ENCODE data around the gene KLK4.

KLK4 gene

DNA sequence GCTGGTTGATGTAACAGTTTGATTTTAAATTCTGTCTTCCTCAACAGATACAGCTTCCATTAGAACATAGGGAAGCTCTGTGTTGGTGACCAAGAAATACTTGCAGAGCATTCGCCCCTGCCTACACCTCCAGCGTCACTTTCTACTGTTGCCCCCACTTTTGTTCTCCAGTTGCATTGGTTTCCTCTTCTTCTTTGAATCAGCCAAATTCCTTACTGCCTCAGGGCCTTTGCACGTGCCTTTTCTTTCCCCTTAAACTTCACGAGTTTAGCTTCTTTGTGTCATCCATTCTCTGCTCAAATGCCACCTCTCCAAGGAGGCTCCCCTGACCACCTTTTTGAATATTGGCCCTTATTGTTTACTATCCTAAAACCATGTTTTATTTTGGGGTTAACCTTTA is 35.9 kb upstream of the KLK4 start:
- Histone ChIP-seq H3K27me3 (replicated peaks; ENCODE audit: control insufficient read depth, insufficient read depth, low read length) (no peaks in the 10 kb centered on the region), H3K36me3 (ENCODE audit: control insufficient read depth, insufficient read depth, low read length) (no peaks in the 10 kb centered on the region), H3K4me3 (replicated peaks; ENCODE audit: low read depth, low read length) (no peak overlapping the region)
- no peak for DNase-seq (ENCODE audit: extremely low read depth, insufficient read length)
- TF ChIP-seq, protein P1, sequence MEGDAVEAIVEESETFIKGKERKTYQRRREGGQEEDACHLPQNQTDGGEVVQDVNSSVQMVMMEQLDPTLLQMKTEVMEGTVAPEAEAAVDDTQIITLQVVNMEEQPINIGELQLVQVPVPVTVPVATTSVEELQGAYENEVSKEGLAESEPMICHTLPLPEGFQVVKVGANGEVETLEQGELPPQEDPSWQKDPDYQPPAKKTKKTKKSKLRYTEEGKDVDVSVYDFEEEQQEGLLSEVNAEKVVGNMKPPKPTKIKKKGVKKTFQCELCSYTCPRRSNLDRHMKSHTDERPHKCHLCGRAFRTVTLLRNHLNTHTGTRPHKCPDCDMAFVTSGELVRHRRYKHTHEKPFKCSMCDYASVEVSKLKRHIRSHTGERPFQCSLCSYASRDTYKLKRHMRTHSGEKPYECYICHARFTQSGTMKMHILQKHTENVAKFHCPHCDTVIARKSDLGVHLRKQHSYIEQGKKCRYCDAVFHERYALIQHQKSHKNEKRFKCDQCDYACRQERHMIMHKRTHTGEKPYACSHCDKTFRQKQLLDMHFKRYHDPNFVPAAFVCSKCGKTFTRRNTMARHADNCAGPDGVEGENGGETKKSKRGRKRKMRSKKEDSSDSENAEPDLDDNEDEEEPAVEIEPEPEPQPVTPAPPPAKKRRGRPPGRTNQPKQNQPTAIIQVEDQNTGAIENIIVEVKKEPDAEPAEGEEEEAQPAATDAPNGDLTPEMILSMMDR (IDR thresholded peaks at IDR 0.05; ENCODE audit: insufficient read depth, low read length, poor library complexity, severe bottlenecking) = no peak

DNA sequence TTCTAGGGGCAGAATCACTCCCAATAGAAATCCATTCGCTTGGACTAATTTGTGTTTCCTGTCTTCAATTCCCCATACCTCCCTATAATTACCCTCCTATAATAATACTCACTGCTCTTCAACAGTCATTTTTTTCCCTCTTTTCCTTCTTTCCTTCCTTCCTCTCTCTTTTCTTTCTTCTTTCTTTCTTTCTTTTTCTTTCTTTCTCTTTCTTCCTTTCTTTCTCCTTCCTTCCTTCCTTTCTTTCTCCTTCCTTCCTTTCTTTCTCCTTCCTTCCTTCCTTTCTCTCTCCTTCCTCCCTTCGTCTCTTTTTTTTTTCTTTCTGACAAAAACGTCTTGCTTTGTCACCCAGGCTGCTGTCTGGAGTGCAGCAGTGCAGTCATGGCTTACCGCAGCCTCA is 33.6 kb upstream of the KLK4 start:
- DNase-seq (ENCODE audit: extremely low read depth, insufficient read length) = no peak
- TF ChIP-seq, protein P1 (IDR thresholded peaks at IDR 0.05; ENCODE audit: insufficient read depth, low read length, poor library complexity, severe bottlenecking) = no peak
- Histone ChIP-seq H3K36me3 (ENCODE audit: control insufficient read depth, insufficient read depth, low read length) (no peaks in the 10 kb centered on the region), H3K27me3 (replicated peaks; ENCODE audit: control insufficient read depth, insufficient read depth, low read length) (no peaks in the 10 kb centered on the region), H3K4me3 (replicated peaks; ENCODE audit: low read depth, low read length) (no peak overlapping the region)

DNA sequence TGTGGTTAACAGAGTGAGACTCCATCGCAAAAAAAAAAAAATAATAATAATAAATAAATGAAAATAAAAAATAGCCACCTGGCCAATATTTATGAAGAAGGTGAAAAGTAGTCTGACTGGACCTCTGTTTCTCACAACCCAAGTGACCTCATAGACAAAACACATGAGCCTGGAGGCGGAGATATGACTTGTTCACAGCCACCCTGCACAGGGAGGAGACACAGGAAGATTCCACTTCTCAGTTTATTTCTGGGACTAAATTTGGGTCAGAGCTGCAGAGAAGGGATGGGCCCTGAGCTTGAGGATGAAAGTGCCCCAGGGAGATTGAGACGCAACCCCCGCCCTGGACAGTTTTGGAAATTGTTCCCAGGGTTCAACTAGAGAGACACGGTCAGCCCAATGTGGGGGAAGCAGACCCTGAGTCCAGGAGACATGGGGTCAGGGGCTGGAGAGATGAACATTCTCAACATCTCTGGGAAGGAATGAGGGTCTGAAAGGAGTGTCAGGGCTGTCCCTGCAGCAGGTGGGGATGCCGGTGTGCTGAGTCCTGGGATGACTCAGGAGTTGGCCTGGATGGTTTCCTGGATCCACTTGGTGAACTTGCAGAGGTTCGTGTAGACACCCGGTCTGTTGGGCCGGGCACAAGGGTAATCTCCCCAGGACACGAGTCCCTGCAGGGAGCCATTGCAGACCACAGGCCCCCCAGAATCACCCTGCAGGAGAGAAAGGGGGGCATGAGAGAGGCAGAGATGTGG is 32.1 kb upstream of the KLK4 start:
- TF ChIP-seq, protein P1 (IDR thresholded peaks at IDR 0.05; ENCODE audit: insufficient read depth, low read length, poor library complexity, severe bottlenecking) = no peak
- Histone ChIP-seq H3K27me3 (replicated peaks; ENCODE audit: control insufficient read depth, insufficient read depth, low read length) (no peaks in the 10 kb centered on the region), H3K36me3 (ENCODE audit: control insufficient read depth, insufficient read depth, low read length) (no peaks in the 10 kb centered on the region), H3K4me3 (replicated peaks; ENCODE audit: low read depth, low read length) (no peak overlapping the region)
- DNase-seq (ENCODE audit: extremely low read depth, insufficient read length) = no peak

DNA sequence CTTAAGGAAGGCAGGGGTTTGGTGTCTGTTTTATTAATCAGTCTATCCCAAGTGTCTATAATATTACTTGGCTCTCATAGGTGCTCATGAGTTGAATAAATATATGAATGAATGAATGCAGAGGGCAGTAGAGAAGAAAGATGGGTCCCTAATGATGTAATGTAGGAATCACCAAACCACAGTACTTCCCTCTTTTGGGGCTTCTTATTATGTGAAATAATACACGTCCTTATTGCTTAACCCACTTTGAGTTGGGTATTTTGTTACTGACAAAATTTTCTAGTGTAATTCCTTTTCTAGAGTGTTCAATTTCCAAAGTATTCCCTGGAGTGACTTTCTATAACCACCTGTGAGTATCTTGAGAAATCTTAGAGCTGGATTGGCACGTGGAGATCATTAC is 28.4 kb upstream of the KLK4 start:
- no peak for DNase-seq (ENCODE audit: extremely low read depth, insufficient read length)
- H3K4me3 ChIP-seq (replicated peaks; ENCODE audit: low read depth, low read length) = no peak overlapping the region
- H3K36me3 ChIP-seq (ENCODE audit: control insufficient read depth, insufficient read depth, low read length) = no peaks in the 10 kb centered on the region
- H3K27me3 ChIP-seq (replicated peaks; ENCODE audit: control insufficient read depth, insufficient read depth, low read length) = no peaks in the 10 kb centered on the region
- TF ChIP-seq, protein P1 (IDR thresholded peaks at IDR 0.05; ENCODE audit: insufficient read depth, low read length, poor library complexity, severe bottlenecking) = no peak

DNA sequence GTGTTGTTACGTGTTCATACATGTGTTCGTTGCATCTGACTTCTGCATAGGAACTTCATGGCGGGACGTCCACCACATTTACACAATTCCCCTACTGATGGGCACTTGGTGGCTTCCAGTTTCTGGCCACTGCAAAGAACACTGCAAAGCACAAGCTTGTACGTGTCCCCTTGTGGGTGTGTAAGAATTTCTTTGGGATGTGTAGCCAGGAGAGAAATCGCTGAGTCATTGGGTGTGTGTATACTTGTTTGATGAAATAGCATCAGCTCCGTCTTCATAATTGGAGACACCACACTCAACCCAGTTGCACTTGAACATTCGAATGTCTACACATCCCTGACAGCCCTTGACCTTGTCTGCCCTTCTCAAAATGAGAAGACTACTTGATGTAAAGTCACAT is 22.4 kb upstream of the KLK4 start:
- no peak overlapping the region for H3K4me3 ChIP-seq (replicated peaks; ENCODE audit: low read depth, low read length)
- TF ChIP-seq, protein P1 (IDR thresholded peaks at IDR 0.05; ENCODE audit: insufficient read depth, low read length, poor library complexity, severe bottlenecking) = no peak
- no peaks in the 10 kb centered on the region for H3K27me3 ChIP-seq (replicated peaks; ENCODE audit: control insufficient read depth, insufficient read depth, low read length)
- DNase-seq (ENCODE audit: extremely low read depth, insufficient read length) = no peak
- H3K36me3 ChIP-seq (ENCODE audit: control insufficient read depth, insufficient read depth, low read length) = no peaks in the 10 kb centered on the region

DNA sequence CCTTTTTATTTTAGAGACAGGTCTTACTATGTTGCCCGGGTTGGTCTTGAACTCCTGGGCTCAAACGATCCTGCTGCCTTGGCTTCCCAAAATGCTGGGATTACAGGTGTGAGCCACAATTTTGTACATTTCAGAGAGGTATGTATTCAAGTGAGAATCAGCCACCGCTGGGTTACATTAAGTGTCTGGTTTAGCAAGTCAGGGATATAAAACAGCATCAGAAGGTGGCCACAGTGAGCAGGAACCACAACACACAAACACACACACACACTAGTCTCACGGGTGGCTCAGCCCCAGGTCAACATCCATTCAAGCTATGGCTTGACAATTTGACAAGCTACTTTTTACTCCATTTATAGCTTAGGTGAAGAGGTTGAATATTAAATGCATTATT is 21.5 kb upstream of the KLK4 start:
- no peaks in the 10 kb centered on the region for H3K27me3 ChIP-seq (replicated peaks; ENCODE audit: control insufficient read depth, insufficient read depth, low read length)
- no peak overlapping the region for H3K4me3 ChIP-seq (replicated peaks; ENCODE audit: low read depth, low read length)
- no peak for DNase-seq (ENCODE audit: extremely low read depth, insufficient read length)
- TF ChIP-seq, protein P1 (IDR thresholded peaks at IDR 0.05; ENCODE audit: insufficient read depth, low read length, poor library complexity, severe bottlenecking) = no peak
- H3K36me3 ChIP-seq (ENCODE audit: control insufficient read depth, insufficient read depth, low read length) = no peaks in the 10 kb centered on the region

Data from GM06990 (cell line).